Naive B cell (primary cell): Measurements from ENCODE around the gene HYDIN. TPM values are rescaled to one million over a fixed set of nuclear protein-coding genes. Genes with fewer than 3 reads are reported as not detected.
"Not testable (repeated sequence)": the region's sequence is repeated elsewhere in the genome, so short reads cannot be mapped to it uniquely, and the experiment has no call there.

ENCODE experiments used
- ATAC-seq, 2 donors: fragments of 150-1000 bp; cut with Tn5 transposase; 2 replicates each; pipeline ENCODE4 v1.10.0; 2021; ENCODE audit warnings: low read depth in 2 of 2, mild to moderate bottlenecking in 2 of 2, moderate library complexity in 2 of 2
- DNase-seq: peaks from one replicate; pipeline ENCODE4 v3.0.0; 2022
- H3K27ac Mint-ChIP-seq, 6 donors: one replicate each; pipeline ENCODE4 v1.8.0; 2020 to 2022; ENCODE audit warnings: mild to moderate bottlenecking in 6 of 6, mixed read lengths in 6 of 6, moderate library complexity in 5 of 6, inconsistent platforms in 2 of 6
- H3K27me3 Mint-ChIP-seq, 3 donors: one replicate each; pipeline ENCODE4 v1.8.0; 2021 to 2022; ENCODE audit warnings: mixed read lengths in 3 of 3, mild to moderate bottlenecking in 1 of 3
- H3K36me3 Mint-ChIP-seq, 2 donors: one replicate each; pipeline ENCODE4 v1.8.0; 2020 to 2022; ENCODE audit warnings: mixed read lengths in 2 of 2, inconsistent platforms in 1 of 2, mild to moderate bottlenecking in 1 of 2
- H3K4me1 Mint-ChIP-seq, 3 donors: one replicate each; pipeline ENCODE4 v1.8.0; 2020 to 2022; ENCODE audit warnings: mixed read lengths in 3 of 3, inconsistent platforms in 1 of 3, mild to moderate bottlenecking in 1 of 3, moderate library complexity in 1 of 3
- H3K4me3 Mint-ChIP-seq, 8 donors: one replicate each; pipeline ENCODE4 v1.8.0; 2020 to 2022; ENCODE audit warnings: mild to moderate bottlenecking in 8 of 8, mixed read lengths in 8 of 8, moderate library complexity in 8 of 8, inconsistent platforms in 2 of 8
- H3K9me3 Mint-ChIP-seq, 7 donors: one replicate each; pipeline ENCODE4 v1.8.0; 2020 to 2022; ENCODE audit warnings: mixed read lengths in 7 of 7, mild to moderate bottlenecking in 5 of 7, inconsistent platforms in 2 of 7, moderate library complexity in 1 of 7
- polyA plus RNA-seq, 6 donors: library from polyadenylated mRNA; unstranded; fragments of 300-500 nt; fragmentation: Illumina TruSeq; gene quantifications; one replicate each; pipeline ENCODE4 v1.2.3, GENCODE V29; 2021; ENCODE audit warnings: low read depth in 6 of 6

HYDIN gene
- polyA plus RNA-seq, 6 donors from 2014 or later: 0.23 TPM; not detected in 5

DNA sequence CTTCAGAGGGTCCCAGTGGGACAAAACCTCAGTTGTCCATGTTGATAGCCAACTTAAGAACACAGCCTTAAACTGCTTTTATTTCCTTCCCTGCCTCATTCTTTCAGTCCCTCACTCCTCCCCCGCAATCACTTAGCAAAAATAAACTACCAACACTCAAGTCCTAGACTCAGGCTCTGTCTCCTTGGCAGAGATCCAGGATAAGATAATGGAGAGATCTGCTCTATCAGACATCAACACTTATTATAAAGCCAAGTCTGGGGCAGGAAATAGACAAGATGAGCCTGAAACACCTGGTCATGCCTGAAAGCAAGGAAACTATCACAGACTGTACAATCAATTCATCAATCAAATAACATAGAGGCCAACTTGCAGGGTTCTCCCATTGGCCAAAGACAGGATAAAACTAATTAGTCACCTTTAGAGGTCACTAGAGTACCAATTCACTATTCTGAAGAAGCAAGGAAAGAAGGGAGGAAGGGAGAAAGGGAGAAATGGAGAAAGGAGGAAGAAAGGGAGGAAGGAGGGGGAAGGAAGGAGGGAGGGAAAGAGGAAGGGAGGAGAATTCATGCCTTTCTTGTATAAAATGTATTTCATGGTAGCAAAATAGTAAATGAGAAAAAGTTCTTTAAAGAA is 15.7 kb downstream of the HYDIN start:
- no peak overlapping the region for H3K27ac Mint-ChIP-seq
- ATAC-seq (no peak), DNase-seq (no peak)
- no peak overlapping the region for H3K4me3 Mint-ChIP-seq
- peaks cover 0 to 6% (median 3%) of the 10 kb centered on the region in 7 donors for H3K9me3 Mint-ChIP-seq
- H3K36me3 Mint-ChIP-seq: no peaks in the 10 kb centered on the region
- peaks cover 28 to 34% (median 31%) of the 10 kb centered on the region in 3 donors for H3K27me3 Mint-ChIP-seq
- H3K4me1 Mint-ChIP-seq: no peaks in the 10 kb centered on the region

DNA sequence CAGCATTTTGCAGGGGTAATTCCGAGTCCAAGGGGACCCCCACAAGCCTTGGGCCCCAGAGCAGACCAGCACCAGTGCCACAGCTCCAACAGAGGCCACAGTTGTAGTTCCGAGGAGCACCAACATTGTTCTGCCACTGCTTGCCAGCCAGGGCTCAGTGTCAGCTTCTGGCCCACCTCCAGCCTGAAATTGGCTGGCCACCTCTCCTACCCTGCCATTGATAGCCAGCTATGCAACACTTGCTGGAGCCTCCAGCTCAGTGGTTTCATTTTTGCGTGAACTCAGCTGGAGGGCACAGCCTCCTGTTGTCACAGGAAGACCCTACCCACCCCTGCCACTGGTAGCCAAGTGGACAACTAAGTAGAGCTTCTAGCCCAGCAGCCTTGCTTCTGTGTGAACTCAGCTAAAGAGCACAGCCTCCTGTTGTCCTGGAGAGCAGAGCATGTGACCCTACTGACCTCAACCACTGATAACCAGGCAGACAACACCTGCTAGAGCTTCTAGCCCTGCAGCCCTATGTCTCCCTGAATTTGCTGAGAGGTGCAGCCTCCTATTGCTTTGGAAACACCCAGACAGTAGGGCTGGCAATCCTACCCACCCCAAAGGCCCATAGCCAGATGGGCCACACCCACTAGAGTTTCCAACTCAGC is 24.9 kb downstream of the HYDIN start:
- Mint-ChIP-seq H3K27ac (no peak overlapping the region), H3K4me3 (no peak overlapping the region), H3K27me3 (peaks cover 43 to 69% (median 54%) of the 10 kb centered on the region in 3 donors), H3K9me3 (peaks cover 20 to 53% (median 44%) of the 10 kb centered on the region in 7 donors), H3K36me3 (peaks cover 21 to 38% of the 10 kb centered on the region in 2 donors), H3K4me1 (no peaks in the 10 kb centered on the region)
- ATAC-seq: no peak
- no peak for DNase-seq

DNA sequence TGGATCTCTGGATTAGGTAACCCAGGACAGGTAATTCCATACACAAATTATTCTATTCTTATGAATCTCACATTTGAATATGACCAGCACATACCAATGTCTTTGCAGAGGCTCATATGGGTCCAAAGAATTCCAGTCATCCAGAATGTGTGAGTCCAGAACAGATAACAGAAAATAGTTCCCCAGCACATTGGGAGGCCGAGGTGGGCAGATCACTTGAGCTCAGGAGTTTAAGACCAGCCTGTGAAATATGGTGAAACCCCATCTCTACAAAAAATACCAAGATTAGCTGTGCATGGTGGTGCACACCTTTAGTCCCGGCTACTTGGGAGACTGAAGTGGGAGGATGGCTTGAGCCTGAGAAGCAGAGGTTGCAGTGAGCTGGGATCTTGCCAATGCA is 26.9 kb downstream of the HYDIN start:
- peaks cover 18 to 38% of the 10 kb centered on the region in 2 donors for H3K36me3 Mint-ChIP-seq
- no peak overlapping the region for H3K4me3 Mint-ChIP-seq
- no peaks in the 10 kb centered on the region for H3K4me1 Mint-ChIP-seq
- peaks cover 23 to 49% (median 40%) of the 10 kb centered on the region in 7 donors for H3K9me3 Mint-ChIP-seq
- H3K27me3 Mint-ChIP-seq: peaks cover 32 to 63% (median 50%) of the 10 kb centered on the region in 3 donors
- no peak for ATAC-seq
- H3K27ac Mint-ChIP-seq: no peak overlapping the region
- no peak for DNase-seq

DNA sequence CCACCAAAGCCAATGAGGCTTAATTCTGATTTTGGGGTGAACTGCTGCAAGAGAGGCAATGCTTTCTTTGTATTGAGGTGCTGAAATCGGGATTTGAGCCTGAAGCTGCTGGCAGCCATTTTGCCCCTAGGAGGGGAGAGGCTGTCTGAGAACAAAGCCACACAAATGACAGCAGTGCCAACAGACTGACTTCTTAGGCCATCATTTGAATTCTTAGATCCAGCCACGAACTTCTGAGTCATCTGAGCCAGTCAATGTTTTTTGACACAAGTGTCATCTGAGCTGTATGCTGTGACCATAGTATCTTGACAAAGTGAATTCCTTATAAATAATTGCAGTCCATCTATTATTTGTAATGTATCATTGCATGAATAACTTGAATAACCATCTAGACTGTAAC is 29.0 kb downstream of the HYDIN start:
- Mint-ChIP-seq H3K9me3 (peaks cover 14 to 43% (median 26%) of the 10 kb centered on the region in 7 donors), H3K4me3 (no peak overlapping the region), H3K36me3 (peaks cover 5 to 17% of the 10 kb centered on the region in 2 donors), H3K27me3 (peaks cover 17 to 51% (median 41%) of the 10 kb centered on the region in 3 donors), H3K27ac (no peak overlapping the region), H3K4me1 (no peaks in the 10 kb centered on the region)
- no peak for DNase-seq
- no peak for ATAC-seq

DNA sequence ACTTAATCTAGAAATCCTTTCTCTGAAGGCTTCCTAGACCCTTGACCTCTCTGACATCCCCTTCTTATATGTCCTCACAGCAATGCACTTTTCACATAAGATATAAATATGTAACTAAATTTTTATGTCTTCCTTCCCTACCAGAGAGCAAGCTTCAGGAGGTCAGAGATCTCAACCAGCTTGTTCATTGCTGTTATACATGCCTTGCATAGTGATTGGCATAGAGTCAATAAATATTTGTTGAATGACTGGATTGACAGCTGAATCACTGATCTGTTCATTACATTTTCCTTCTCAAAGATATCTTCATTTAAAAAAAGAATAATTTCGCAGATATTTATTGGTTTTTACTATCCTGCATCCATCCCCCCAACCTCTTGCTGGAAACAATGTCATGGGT is 29.5 kb downstream of the HYDIN start:
- no peak for ATAC-seq
- Mint-ChIP-seq H3K9me3 (peaks cover 12 to 38% (median 23%) of the 10 kb centered on the region in 7 donors), H3K27ac (no peak overlapping the region), H3K4me1 (no peaks in the 10 kb centered on the region), H3K27me3 (peaks cover 14 to 46% (median 36%) of the 10 kb centered on the region in 3 donors), H3K4me3 (peak overlapping the region in 1 of 8 donors; percentile 70), H3K36me3 (peaks cover 5 to 12% of the 10 kb centered on the region in 2 donors)
- no peak for DNase-seq

DNA sequence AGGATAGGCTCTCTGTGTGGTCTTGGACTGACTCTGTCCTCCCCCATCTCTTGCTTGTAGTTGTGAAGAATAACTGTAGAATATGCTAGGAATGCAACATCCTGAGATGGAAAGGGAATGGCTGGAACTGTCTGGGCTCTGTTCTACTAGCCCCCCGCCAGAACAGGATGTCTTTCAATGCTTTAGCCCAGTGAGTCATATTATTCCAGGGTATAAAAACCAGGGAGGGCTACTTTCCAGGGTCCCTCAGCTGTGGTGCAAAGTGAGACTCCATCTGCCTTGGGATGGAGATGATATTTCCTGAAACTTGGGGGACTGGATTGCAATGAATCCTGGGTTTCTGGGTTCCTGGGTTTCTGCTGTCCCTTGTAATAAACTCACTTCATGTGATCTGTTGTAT is 32.1 kb downstream of the HYDIN start:
- Mint-ChIP-seq H3K9me3 (peaks cover 5 to 32% (median 19%) of the 10 kb centered on the region in 7 donors), H3K4me3 (peak overlapping the region in 1 of 8 donors; percentile 22), H3K27me3 (peaks cover 8 to 37% (median 33%) of the 10 kb centered on the region in 3 donors), H3K4me1 (no peaks in the 10 kb centered on the region), H3K36me3 (peaks cover 0 to 5% of the 10 kb centered on the region in 2 donors), H3K27ac (no peak overlapping the region)
- DNase-seq: no peak
- no peak for ATAC-seq

DNA sequence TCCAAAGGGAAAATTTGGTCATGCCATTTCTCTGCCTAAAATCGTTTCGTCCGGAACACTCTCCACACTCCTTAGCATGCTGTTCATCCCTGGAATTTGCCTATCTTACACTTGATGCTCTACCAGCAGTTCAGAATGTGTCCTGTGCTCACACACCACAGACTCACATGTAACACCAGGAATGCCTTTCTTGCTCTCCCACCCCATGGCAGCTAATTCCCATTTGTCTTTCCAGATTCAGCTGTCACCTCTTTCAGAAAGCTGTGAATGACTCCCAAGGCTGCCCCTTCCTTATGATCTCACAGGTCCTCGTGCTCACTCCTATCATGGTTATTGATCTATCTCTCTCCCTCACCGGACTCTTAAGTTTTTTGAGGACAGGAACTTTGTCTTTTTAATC is 38.1 kb downstream of the HYDIN start:
- peaks cover 8 to 25% (median 10%) of the 10 kb centered on the region in 3 donors for H3K27me3 Mint-ChIP-seq
- no peaks in the 10 kb centered on the region for H3K36me3 Mint-ChIP-seq
- no peaks in the 10 kb centered on the region for H3K4me1 Mint-ChIP-seq
- H3K4me3 Mint-ChIP-seq: no peak overlapping the region
- ATAC-seq (no peak), DNase-seq (no peak)
- H3K9me3 Mint-ChIP-seq: peaks cover 0 to 4% (median 1%) of the 10 kb centered on the region in 7 donors
- no peak overlapping the region for H3K27ac Mint-ChIP-seq

DNA sequence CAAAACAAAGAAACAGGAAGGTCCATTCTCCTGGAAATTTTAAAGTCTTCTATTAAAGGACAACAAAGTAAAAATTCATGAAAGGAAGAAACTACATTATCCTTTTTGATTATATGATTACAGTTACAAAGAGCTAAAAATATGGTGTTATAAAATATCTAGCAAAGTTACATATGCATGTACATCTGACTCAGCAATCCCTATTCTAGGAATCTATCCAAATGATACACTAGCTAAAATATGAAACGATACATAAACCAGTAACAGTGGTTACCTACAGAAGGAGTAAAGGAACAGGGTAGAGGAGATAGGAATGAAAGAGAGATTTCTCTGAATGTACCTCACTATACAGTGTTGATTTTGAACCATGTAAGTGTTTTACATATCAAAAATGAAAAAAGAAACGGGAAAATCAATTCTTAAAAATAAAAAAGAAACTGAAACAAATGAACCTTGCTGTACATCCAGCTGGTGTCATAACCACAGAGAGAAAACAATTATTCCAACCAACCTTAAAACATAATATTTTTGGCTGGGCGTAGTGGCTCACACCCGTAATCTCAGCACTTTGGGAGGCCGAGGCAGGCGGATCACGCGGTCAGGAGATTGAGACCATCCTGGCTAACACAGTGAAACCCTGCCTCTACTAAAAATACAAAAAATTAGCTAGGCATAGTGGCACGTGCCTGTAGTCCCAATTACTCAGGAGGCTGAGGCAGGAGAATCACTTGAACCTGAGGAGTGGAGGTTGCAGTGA is 41.4 kb downstream of the HYDIN start:
- H3K27me3 Mint-ChIP-seq: peaks cover 5 to 22% (median 10%) of the 10 kb centered on the region in 3 donors
- H3K4me1 Mint-ChIP-seq: no peaks in the 10 kb centered on the region
- no peak overlapping the region for H3K4me3 Mint-ChIP-seq
- no peak overlapping the region for H3K27ac Mint-ChIP-seq
- DNase-seq (no peak), ATAC-seq (no peak)
- no peaks in the 10 kb centered on the region for H3K36me3 Mint-ChIP-seq
- peaks cover 0 to 2% (median 0%) of the 10 kb centered on the region in 7 donors for H3K9me3 Mint-ChIP-seq

DNA sequence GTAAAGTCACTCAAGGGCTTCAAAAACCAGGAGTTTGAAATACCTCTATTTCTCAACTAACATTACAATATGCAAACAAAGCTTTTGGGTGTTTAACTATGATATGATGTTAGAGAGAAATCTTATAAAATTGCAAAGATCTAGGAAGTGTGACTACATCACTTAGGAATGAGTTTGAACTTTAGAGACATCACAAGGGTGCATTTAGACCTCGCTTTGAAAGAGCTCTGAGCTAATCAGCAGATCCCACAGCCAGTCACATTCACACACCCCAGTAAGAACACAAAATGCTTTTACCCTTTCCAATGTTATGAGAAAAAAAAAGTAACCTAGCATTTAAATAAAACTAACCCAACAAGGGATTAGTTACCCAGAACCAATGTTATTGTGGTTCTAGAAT is 45.2 kb downstream of the HYDIN start:
- ATAC-seq (no peak), DNase-seq (no peak)
- H3K27ac Mint-ChIP-seq: no peak overlapping the region
- no peak overlapping the region for H3K4me3 Mint-ChIP-seq
- no peaks in the 10 kb centered on the region for H3K4me1 Mint-ChIP-seq
- peaks cover 3 to 13% (median 8%) of the 10 kb centered on the region in 7 donors for H3K9me3 Mint-ChIP-seq
- peaks cover 0 to 8% of the 10 kb centered on the region in 2 donors for H3K36me3 Mint-ChIP-seq
- peaks cover 9 to 28% (median 14%) of the 10 kb centered on the region in 3 donors for H3K27me3 Mint-ChIP-seq

DNA sequence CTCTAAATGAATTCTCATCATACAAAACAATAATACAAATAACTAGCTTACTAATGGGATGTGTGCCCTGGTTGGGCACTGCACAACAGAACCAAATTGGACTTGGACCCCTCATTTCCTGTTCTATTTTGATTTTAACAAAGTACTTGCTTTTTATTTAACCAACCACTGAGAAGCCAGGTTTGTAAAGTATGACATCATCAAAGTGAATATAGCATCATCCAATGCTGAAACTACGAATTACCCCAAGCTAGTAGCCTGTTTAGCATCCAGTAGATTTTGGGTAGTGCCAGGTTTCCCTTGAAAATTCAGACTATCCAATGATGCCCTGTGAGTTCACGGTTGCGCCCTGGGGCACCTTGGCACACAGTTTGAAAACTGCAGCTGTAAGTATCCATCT is 51.0 kb downstream of the HYDIN start:
- ATAC-seq (no peak), DNase-seq (no peak)
- peaks cover 0 to 8% of the 10 kb centered on the region in 2 donors for H3K36me3 Mint-ChIP-seq
- H3K9me3 Mint-ChIP-seq: peaks cover 3 to 17% (median 8%) of the 10 kb centered on the region in 7 donors
- no peak overlapping the region for H3K27ac Mint-ChIP-seq
- no peak overlapping the region for H3K4me3 Mint-ChIP-seq
- no peaks in the 10 kb centered on the region for H3K4me1 Mint-ChIP-seq
- H3K27me3 Mint-ChIP-seq: peaks cover 26 to 46% (median 44%) of the 10 kb centered on the region in 3 donors

DNA sequence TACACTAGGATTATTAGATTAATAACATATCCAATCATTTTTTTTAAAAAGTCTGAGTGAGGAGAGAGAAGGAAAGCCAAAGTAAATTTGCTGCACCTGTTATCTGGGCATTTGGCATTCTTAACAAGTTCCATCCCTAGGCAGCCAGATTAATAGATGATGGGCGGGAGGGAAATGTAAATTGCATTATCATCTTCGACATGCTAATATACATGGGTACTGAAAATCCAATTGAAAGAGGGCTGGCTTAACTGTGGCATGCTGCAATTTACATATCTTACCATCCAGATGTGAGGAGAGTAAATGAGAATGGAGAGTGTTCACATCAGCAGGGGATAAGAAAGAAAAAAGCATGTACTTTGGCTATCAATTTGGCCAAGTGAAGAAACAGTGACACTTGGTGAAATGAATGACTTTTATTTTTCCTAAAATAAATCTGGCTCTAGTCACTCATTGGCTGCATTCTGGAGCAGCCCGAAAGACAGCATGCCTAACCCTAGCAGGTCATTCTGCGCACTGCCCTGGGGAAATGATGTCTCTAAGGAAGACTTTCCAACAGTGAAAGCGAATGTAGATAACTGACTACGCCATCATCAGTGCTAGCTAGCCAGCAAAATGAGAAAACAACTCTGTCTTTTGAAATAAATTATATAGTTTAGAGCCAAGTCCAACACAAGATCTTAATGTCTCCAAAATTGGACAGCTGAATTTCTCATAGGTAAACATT is 57.9 kb downstream of the HYDIN start:
- Mint-ChIP-seq H3K4me1 (no peaks in the 10 kb centered on the region), H3K36me3 (no peaks in the 10 kb centered on the region), H3K27me3 (peaks cover 27 to 30% (median 29%) of the 10 kb centered on the region in 3 donors), H3K27ac (no peak overlapping the region), H3K9me3 (peaks cover 0 to 6% (median 3%) of the 10 kb centered on the region in 7 donors), H3K4me3 (no peak overlapping the region)
- no peak for ATAC-seq
- DNase-seq: no peak

DNA sequence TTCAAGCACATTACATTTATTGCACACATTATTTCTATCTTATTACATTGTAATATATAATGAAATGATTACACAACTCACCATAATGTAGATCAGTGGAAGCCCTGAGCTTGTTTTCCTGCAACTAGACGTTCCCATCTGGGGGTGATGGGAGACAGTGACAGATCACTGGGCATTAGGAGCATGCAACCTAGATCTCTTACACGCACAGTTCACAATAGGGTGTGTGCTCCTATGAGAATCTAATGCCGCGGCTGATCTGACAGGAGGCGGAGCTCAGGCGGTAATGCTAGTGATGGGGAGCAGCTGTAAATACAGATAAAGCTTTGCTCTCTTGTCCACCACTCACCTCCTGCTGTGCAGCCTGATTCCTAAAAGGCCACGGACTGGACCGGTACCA is 69.5 kb downstream of the HYDIN start:
- not testable (repeated sequence) for H3K4me3 Mint-ChIP-seq, H3K27me3 Mint-ChIP-seq, ATAC-seq, H3K4me1 Mint-ChIP-seq, H3K36me3 Mint-ChIP-seq, H3K27ac Mint-ChIP-seq, H3K9me3 Mint-ChIP-seq, DNase-seq

DNA sequence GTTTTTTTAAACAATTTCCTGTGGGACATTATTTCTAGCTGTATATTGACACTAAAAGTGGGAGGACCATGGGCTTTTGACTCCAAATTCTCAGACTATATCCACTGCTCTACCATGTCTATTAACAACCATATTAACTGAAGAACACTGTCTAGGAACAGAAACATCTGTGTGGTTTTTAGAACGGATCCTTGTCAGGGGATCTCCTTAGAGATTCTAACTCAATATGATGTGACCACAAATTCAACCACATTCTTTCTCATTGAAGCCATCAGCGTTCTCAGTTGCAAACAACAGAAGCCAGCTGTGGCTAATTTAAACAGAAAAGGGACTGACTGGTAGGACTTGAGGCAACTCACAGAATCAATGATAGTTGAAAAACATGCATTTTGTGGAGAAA is 73.2 kb downstream of the HYDIN start:
- H3K27me3 Mint-ChIP-seq, H3K9me3 Mint-ChIP-seq, ATAC-seq, H3K4me3 Mint-ChIP-seq, H3K36me3 Mint-ChIP-seq, H3K4me1 Mint-ChIP-seq, DNase-seq, H3K27ac Mint-ChIP-seq: not testable (repeated sequence)
